ENCODE measurements around the gene NREP. TPM values are rescaled to one million over a fixed set of nuclear protein-coding genes. Genes with fewer than 3 reads are reported as not detected.

Gene NREP
- total RNA-seq, 4 donors from 2014 or later, result 2.3 to 18.2 (median 2.8) TPM

GRCh38 chr5:111755942-111756381 lies 1.0 kb downstream of the NREP start:
- Histone ChIP-seq H3K4me3 (peak overlapping the region in 2 of 4 donors; percentile 78 to 92), H3K27ac (peak overlapping the region in 1 of 4 donors; percentile 93), H3K9me3 (no peaks in the 10 kb centered on the region), H3K27me3 (no peaks in the 10 kb centered on the region), H3K36me3 (no peaks in the 10 kb centered on the region), H3K4me1 (no peaks in the 10 kb centered on the region)
- DNase-seq, result no peak
- no peak for TF ChIP-seq POLR2A (IDR thresholded peaks at IDR 0.05)
- TF ChIP-seq, protein P1, sequence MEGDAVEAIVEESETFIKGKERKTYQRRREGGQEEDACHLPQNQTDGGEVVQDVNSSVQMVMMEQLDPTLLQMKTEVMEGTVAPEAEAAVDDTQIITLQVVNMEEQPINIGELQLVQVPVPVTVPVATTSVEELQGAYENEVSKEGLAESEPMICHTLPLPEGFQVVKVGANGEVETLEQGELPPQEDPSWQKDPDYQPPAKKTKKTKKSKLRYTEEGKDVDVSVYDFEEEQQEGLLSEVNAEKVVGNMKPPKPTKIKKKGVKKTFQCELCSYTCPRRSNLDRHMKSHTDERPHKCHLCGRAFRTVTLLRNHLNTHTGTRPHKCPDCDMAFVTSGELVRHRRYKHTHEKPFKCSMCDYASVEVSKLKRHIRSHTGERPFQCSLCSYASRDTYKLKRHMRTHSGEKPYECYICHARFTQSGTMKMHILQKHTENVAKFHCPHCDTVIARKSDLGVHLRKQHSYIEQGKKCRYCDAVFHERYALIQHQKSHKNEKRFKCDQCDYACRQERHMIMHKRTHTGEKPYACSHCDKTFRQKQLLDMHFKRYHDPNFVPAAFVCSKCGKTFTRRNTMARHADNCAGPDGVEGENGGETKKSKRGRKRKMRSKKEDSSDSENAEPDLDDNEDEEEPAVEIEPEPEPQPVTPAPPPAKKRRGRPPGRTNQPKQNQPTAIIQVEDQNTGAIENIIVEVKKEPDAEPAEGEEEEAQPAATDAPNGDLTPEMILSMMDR (IDR thresholded peaks at IDR 0.05), result no peak

GRCh38 chr5:111755345-111755941 lies 1.6 kb downstream of the NREP start:
- H3K27ac ChIP-seq, result peak overlapping the region in 1 of 4 donors; percentile 26

DNA sequence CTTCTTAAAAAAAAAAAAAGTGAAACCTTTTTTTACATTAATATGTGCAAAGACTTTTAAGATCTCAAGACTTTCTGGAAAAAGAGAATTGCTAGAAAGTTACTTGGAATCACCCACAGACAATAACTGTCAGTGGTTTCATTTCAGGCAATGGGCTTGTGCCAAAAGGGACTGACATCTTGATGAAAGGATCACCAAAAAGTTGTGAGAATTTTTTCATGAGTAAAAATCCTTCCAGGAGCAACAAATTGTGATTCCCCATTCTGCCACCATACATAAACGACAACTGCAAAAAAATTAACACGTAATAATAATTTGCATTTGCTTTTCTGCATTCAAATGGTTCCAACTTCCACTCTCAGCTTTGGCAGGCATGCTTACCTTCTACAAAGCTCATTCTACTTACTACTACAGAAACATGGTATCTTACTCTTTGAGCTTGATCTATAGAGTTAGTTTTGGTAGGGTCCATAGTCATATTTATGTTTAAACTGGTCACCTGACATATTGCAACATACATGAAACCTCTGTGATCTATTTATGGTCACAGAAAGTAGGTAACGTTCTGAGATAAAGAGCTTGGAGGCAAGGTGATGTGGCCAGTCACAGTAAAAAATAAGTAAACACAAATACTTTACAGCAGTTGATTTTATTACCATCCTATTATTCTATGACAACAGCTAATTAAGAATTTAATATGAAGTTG lies 3.0 kb downstream of the NREP start:
- no peak for TF ChIP-seq POLR2A (IDR thresholded peaks at IDR 0.05)
- TF ChIP-seq, protein P1 (IDR thresholded peaks at IDR 0.05), result no peak
- no peak overlapping the region for H3K27ac ChIP-seq
- no peak for DNase-seq
- H3K4me3 ChIP-seq, result no peak overlapping the region
- H3K9me3 ChIP-seq, result no peaks in the 10 kb centered on the region
- no peaks in the 10 kb centered on the region for H3K36me3 ChIP-seq
- no peaks in the 10 kb centered on the region for H3K27me3 ChIP-seq
- no peaks in the 10 kb centered on the region for H3K4me1 ChIP-seq

More at GRCh38 chr5:111755345-111755941, 1.6 kb downstream of the NREP start:
- H3K36me3 ChIP-seq, result no peaks in the 10 kb centered on the region
- no peaks in the 10 kb centered on the region for H3K9me3 ChIP-seq
- no peaks in the 10 kb centered on the region for H3K27me3 ChIP-seq
- DNase-seq, result no peak
- TF ChIP-seq POLR2A (IDR thresholded peaks at IDR 0.05), result no peak
- TF ChIP-seq, protein P1 (IDR thresholded peaks at IDR 0.05), result no peak
- H3K4me3 ChIP-seq, result peak overlapping the region in 1 of 4 donors; percentile 92
- no peaks in the 10 kb centered on the region for H3K4me1 ChIP-seq

DNA sequence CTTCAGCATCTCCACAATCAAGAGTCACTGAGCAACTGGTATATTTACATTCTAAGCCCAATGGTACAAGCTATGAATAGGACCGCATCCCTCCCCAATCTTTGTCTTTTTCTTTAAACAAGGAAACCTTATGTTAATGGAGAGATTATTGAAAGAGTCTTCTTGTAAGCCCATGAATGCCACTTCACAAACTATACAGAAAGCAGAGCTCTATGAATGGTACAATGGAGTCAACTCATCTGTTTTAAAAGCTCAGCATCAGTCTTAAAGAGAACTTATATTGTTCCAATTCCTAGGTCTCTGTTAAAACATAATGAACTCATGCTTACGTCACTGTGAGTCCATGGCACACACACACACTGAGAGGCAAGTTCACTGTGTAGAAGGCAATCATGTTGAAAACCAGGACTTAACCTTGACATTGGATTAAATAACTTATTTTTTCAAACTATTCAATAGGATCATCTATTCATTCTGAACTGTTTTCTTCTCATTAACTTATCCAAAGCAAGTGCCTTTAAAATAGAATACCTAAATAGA lies 4.5 kb downstream of the NREP start:
- Histone ChIP-seq H3K4me3 (no peak overlapping the region), H3K36me3 (no peaks in the 10 kb centered on the region), H3K9me3 (no peaks in the 10 kb centered on the region), H3K27me3 (no peaks in the 10 kb centered on the region), H3K4me1 (no peaks in the 10 kb centered on the region), H3K27ac (no peak overlapping the region)
- no peak for TF ChIP-seq POLR2A (IDR thresholded peaks at IDR 0.05)
- TF ChIP-seq, protein P1 (IDR thresholded peaks at IDR 0.05), result no peak
- DNase-seq, result no peak

DNA sequence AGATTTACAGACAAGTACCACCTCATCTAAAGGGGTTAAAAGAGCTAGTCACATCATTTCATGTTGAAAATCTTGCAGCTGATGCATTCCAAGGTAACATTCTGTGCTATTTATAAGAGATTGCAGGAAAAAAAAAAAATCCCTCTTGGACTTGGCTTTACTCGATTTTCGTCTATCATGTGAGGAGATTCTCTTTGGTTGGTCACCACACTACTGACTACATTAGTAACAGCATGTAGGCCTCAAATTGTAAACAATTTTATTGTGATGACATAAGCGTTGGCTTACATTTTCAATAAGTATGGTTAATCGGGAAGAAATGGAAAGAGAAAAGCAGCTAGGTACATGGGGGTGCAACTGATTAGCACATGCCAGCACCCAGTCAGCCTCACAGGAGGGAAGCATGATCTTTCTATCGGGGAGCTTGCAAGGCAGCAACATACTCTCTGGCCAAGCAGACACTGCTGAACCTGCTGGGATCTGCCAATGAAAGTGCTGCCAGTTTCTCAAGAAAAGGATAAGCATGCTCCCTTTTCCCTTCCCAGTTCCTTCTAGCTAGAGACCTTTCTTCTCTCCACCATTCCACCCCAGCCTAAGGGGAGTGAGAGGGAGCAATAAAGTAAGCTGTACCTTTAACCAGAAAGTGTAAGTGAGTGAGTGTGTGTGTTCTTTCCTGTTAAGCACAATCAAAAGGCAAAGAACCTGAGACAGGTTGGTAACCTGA lies 7.5 kb downstream of the NREP start:
- no peaks in the 10 kb centered on the region for H3K36me3 ChIP-seq
- H3K27ac ChIP-seq, result no peak overlapping the region
- H3K4me3 ChIP-seq, result no peak overlapping the region
- no peak for TF ChIP-seq POLR2A (IDR thresholded peaks at IDR 0.05)
- TF ChIP-seq, protein P1 (IDR thresholded peaks at IDR 0.05), result no peak
- H3K4me1 ChIP-seq, result no peaks in the 10 kb centered on the region
- H3K9me3 ChIP-seq, result no peaks in the 10 kb centered on the region
- H3K27me3 ChIP-seq, result no peaks in the 10 kb centered on the region
- DNase-seq, result no peak

Data from Peyer's patch (tissue), 4 donors.